DMS114 treated with DMSO at 0.1 percent for 48 hours (cell line): ENCODE results near the gene ENPP6.
"Not testable (repeated sequence)": the region's sequence is repeated elsewhere in the genome, so short reads cannot be mapped to it uniquely, and the experiment has no call there.

ENCODE experiments used
- DNase-seq: peaks from one replicate; lab custom pipeline; 2025; ENCODE audit not compliant: unreplicated experiment; lab: John Stamatoyannopoulos, UW

ENPP6 gene

DNA sequence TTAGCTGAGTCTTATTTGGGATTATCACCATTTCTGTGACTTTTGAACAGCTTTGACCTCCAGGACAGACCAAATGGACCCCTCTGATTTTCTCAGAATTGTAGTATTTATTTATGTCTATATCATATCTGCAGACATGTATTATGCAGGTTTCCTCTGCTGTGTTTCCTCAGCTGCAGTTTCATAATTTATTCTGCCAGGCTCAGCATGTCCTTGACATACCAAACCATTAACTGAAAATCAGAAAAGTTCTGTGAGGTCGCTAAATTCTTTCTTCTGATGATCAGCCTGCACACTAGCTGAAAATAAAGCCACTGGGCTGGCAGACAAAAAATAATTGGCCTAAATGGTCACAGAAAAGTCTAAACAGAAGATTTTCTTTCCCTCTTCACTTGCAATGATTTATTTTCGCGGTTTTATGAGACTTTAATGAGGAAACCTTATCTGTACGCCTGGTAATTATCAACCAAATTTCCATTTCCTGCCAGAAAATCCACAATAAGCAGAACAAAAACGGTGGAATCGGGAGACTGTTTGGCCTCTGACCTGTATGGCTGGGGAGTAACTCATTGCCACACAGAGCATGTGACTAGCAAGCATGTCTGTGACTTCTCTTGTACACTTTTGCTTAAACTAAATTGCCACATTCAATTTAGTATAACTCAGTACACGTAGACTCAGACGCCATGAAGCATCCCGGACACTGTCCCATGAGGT lies 150.9 kb downstream of the ENPP6 start:
- no peak for DNase-seq

DNA sequence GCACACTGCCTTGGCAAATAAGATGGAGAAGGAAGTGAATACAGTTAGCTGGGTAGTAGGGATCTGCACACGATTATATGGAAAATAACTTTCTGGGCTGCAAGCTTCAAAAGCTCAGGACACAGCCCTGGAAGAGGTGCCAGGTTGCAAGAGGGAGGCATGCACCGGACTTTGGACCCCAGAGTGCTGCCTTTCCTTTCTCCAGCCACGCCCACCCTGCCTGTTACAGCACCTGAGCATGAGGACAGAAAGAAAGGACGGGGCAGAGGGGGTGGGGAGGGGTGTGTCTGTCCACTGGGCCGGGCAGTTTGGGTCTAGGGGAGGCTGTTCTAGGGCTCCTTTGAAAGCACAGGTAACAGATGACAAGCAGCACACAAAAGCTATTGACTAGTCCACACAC lies 152.8 kb downstream of the ENPP6 start:
- no peak for DNase-seq

DNA sequence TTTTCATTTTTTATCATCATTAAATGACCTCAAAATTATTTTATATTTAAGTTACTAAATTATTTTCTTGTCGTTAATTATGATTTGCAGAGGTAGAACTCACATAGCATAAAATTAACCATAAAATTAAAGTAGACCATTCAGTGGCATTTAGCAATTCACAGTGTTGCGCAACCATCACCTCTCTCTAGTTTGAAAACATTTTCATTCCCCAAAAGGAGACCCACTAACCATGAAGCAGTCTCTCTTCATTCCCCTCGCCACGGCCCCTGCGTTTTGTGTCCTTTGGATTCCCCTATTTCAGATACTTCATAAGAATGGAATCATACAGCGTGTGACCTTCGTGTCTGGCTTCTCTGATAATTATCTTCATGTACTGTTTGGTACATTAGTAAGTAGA lies 154.9 kb downstream of the ENPP6 start:
- DNase-seq, result no peak

DNA sequence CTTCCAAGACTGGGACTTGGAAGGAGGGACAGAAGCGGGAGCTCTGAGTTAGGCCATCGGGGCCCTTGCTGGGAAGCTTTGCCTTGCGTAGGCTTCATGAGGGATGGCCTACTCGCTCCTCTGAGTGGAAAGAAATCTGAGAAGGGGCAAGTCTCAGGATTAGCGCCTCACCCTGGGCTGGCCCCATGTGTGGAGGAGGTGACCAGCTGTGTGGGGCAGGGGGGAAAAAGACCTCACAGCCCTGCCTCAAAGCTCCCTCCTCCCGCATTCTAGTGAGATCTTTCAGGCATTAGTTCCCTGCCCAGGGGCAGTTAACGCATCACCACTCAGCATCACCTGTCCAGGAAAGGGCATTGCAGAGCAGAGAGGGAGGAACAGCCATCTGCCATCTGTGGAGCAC lies 156.1 kb downstream of the ENPP6 start:
- DNase-seq, result no peak

DNA sequence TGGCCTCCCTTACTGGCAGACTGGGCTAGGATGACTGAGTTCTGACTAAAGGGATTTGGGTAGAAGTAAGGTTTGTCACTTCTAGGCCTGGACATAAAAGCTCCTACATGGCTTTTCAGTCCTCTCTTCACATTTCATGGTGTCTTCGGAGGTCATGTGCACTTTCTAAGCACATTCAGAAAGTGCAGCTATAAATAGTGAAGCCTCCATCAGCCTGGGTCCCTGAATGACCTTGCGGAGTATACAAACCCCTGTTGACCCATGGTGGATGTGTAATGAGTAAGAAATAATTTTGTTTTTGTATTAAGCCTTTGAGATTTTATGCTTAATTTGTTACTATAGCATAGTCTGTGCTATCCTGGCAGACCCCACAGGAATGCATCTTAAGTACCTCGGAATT lies 158.6 kb downstream of the ENPP6 start:
- DNase-seq, result no peak

DNA sequence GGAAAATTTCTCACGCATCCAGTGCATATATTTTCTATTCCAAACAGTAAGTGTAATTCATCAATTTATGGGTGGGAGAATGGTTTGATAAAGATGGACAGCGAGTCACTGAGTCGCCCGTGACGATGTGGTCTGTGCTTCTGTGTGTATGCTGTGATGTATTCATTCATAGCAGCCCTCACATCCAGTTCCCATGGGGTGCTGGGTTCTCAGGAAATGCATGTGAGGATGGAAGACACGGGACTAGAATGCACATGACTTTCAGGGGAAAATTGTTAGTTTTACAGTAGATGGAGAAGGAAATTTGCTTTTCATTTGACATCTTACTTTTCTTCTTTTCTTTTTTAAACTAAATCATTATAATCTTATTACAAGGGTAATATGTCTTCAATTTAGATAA lies 159.6 kb downstream of the ENPP6 start:
- no peak for DNase-seq

DNA sequence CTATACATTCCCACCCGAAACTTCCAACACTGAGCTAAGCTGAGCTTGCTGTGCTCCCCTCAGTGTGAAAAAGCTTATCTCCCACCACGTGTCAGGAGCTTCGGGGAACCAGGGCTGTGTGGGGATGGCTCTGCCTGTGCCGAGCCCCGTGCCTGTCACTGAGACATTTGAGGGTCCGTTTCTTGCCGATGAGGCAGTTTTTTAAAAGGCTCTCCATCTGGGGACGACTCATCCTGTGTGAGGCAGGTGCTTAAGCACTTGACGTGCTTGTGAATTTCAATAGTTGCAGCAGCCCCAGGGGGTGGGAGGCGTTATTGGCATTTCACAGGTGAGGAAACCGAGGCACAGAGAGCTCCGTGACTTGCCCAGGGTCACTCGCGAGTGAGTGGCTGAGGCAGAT lies 160.8 kb downstream of the ENPP6 start:
- DNase-seq, result no peak

DNA sequence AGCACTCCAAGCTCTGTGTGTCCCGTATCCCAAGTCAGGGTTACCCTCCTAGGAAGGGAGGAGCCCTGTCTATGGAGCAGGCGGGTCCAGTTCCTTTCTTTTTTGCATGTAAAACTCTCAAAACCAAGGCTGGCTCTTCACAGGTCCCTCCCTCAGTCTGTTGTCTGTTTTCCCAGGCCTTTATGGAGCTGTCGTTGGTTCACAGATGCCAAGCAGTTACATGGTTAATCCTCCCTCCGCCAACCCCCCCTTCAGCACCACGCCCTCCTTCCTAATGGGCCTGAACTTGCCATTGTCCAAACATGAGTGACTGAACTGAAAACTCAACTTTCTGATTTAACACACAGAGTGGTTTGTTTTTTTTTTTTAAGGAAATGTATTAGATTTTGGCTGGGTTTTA lies 164.2 kb downstream of the ENPP6 start:
- no peak for DNase-seq

DNA sequence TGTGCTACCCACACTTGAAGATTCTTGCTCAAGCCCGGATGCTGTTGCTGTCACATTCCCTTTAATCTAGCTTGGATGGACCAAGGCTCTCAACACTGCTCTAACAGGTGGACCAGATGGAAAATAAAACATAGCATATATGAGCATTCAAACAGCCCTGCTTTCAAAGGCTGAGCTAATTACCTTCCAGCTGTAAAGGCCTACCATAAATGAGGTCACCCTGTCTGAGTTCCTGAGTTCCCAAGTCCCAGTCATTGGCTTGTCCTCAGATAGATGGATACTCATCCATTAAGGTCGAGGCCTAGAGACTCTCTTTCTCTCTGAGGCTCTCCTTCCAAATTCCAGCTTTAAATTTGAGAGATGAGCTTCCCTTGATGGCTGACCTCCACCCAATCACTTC lies 165.1 kb downstream of the ENPP6 start:
- DNase-seq, result no peak

DNA sequence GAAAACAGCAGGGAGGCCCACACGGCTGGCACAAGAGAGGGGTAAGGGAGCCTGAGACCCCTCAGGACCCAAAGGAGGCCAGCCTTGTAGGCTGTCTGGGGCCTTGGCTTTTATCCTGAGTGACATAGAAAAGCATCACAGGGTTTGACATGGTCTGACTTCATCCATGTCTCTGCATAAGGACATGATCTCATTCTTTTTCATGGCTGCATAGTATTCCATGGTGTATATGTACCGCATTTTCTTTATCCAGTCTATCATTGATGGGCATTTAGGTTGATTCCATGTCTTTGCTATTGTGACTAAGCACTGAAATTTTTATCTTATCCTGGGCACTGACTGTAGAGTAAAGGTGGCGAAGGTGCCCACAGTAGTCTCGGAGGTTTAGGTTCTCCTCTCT lies 166.4 kb downstream of the ENPP6 start:
- DNase-seq, result not testable (repeated sequence)

DNA sequence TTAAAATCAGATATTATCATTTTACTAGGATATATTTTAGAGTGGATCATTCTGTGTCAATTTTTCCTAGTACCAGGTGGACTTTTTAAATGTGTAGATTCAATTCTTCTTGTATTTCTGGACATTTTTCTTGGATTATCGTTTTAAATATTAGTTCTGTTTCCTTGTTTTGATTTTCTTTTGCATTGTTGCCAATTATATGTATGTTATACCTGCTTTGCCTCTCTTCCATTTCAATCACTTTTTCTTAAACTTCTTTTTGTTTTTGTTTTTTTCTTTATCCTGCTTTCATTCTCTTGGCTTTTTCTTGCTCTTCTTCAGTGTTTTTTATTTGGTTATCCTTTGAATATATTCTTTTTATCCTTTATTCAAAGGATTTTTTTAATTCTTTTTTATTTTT lies 171.5 kb downstream of the ENPP6 start:
- no peak for DNase-seq

DNA sequence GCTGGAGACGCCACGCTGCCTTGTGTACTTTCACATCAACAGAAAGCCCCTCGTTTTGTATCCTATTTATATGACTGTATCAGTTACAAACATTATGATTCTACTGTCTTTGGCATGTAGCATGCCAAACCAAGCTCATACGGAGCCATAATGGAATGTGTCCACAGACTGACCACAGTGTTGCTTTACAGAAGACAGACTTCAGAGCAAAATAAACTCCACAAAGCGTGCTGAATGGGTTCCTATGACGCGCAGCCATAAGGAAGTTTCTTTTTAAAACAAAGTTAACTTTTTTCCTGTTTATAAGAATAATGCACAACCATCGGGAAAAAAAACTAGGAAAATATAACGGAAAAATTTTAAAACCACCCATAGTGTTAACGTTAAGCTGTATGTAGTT lies 176.5 kb downstream of the ENPP6 start:
- DNase-seq, result no peak

DNA sequence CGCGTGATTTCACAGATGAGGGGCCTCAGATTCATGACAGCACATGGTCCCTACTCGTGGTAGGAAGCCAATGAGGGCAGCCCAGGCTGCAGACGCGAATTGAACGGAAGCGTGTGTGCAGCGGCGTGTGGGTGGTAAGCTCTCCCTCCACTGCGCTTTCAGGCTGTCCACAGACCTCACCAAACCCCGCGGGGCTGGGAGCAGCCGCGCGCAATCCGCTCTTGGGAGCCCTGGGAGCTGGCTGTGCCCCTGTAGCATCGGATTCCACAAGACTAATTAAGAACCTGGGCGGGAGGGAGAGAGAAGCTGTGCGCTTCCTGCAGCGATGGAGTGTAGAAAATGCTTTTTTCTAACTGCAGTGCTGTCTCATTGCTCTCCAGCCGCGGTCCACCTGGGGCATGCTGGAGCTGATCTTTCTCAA lies 177.7 kb downstream of the ENPP6 start:
- DNase-seq, result no peak
